ENCODE measurements around the gene IFNL1. TPM values are rescaled to one million over a fixed set of nuclear protein-coding genes. Genes with fewer than 3 reads are reported as not detected.
A peak's percentile ranks its signal among the peaks of the same experiment; 100 is the strongest.

The IFNL1 gene
- total and polyA plus RNA-seq, 2 donors (not counting 1 experiment from before 2014, with no cell fraction given): not detected

DNA sequence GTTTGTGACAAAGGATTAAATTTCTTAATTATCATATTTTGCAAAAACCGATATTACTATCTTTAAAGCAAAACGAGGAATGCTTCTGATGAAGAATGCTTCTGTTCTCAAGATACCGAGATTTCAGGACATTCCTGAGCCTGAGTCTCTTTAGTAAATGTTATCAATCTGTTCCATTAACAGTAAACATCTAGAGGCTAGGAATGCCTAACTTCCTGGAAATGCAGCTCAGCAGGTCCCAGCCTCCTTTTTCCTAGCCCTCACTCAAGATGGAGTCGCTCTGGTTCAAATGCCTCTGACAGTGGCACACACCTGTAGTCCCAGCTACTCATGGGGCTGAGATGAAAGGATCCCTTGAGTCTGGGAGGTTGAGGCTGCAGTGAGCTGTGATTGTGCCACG is 45.1 kb upstream of the IFNL1 start:
- Histone ChIP-seq H3K9ac (ENCODE audit: low read length) (no peak overlapping the region), H3K9me3 (ENCODE audit: control extremely low read depth in 1 of 3, control insufficient read depth in 2 of 3, insufficient read depth in 1 of 3, low read length in 2 of 3) (peaks cover 0 to 2% (median 0%) of the 10 kb centered on the region in 3 donors), H3K27me3 (replicated peaks in 1 of 4; ENCODE audit: control extremely low read depth in 1 of 4, control insufficient read depth in 3 of 4, insufficient read depth in 4 of 4, low read length in 3 of 4) (peaks cover 0 to 15% (median 3%) of the 10 kb centered on the region in 4 experiments), H2AFZ (ENCODE audit: insufficient read depth, low read depth, low read length, poor library complexity, severe bottlenecking) (no peak overlapping the region), H4K20me1 (ENCODE audit: control insufficient read depth, insufficient read depth, low read length, poor library complexity, severe bottlenecking) (no peaks in the 10 kb centered on the region), H3K4me2 (replicated peaks; ENCODE audit: low read depth, low read length, poor library complexity, severe bottlenecking) (no peak overlapping the region), H3K4me1 (ENCODE audit: control insufficient read depth in 2 of 2, insufficient read depth in 2 of 2, low read length in 2 of 2) (peaks cover 9 to 12% of the 10 kb centered on the region in 2 donors), H3K36me3 (replicated peaks in 1 of 2; ENCODE audit: control extremely low read depth in 1 of 2, control insufficient read depth in 1 of 2, extremely low read depth in 1 of 2, insufficient read depth in 2 of 2, low read length in 1 of 2) (no peaks in the 10 kb centered on the region), H3K27ac (ENCODE audit: low read length in 2 of 2) (no peak overlapping the region), H3K79me2 (ENCODE audit: control insufficient read depth, insufficient read depth, low read length) (no peaks in the 10 kb centered on the region), H3K4me3 (ENCODE audit: control extremely low read depth in 1 of 5, extremely low read depth in 1 of 5, insufficient read depth in 1 of 5, low read depth in 2 of 5, low read length in 4 of 5) (no peak overlapping the region)
- Mint-ChIP-seq H3K4me1 (no peaks in the 10 kb centered on the region), H3K27ac (no peak overlapping the region), H3K4me3 (no peak overlapping the region), H3K9me3 (ENCODE audit: insufficient read depth) (no peaks in the 10 kb centered on the region), H3K27me3 (peaks cover 9% of the 10 kb centered on the region)
- ChIA-PET CTCF (no interaction called here), POLR2A (no interaction called here)
- intact Hi-C loops (cut with micrococcal nuclease): no loop called here
- no CpG with 5 or more reads among the region's 5 CpGs for WGBS (ENCODE audit: insufficient coverage)
- no peak for ATAC-seq (ENCODE audit: low read depth)
- no peak for DNase-seq
- TF ChIP-seq EZH2 (IDR thresholded peaks at IDR 0.05; ENCODE audit: borderline replicate concordance, insufficient read depth, low read depth, low read length, poor library complexity, severe bottlenecking): no peak
- TF ChIP-seq, protein P1, sequence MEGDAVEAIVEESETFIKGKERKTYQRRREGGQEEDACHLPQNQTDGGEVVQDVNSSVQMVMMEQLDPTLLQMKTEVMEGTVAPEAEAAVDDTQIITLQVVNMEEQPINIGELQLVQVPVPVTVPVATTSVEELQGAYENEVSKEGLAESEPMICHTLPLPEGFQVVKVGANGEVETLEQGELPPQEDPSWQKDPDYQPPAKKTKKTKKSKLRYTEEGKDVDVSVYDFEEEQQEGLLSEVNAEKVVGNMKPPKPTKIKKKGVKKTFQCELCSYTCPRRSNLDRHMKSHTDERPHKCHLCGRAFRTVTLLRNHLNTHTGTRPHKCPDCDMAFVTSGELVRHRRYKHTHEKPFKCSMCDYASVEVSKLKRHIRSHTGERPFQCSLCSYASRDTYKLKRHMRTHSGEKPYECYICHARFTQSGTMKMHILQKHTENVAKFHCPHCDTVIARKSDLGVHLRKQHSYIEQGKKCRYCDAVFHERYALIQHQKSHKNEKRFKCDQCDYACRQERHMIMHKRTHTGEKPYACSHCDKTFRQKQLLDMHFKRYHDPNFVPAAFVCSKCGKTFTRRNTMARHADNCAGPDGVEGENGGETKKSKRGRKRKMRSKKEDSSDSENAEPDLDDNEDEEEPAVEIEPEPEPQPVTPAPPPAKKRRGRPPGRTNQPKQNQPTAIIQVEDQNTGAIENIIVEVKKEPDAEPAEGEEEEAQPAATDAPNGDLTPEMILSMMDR (IDR thresholded peaks at IDR 0.05): no peak

DNA sequence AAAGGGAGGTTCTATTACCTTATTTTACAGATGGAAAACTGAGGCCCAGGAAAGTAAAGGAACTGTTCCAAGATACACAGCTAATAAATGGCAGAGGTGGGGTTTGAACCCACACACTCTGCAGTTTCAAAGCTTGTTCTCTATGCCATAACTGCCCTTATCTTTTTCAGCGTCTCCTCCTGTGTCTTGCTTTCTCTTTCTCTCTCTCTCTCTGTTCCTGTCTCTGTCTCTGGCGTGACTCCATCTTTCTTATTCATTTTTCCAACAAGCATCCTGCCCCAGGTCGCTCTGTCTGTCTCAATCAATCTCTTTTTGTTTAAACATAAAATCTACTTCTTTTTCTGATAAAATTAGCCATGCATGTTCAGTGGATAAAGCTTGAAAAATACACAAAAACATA is 44.4 kb upstream of the IFNL1 start:
- Histone ChIP-seq H3K4me1 (ENCODE audit: control insufficient read depth in 2 of 2, insufficient read depth in 2 of 2, low read length in 2 of 2) (peaks cover 9 to 11% of the 10 kb centered on the region in 2 donors), H3K27me3 (replicated peaks in 1 of 4; ENCODE audit: control extremely low read depth in 1 of 4, control insufficient read depth in 3 of 4, insufficient read depth in 4 of 4, low read length in 3 of 4) (peaks cover 0 to 19% (median 4%) of the 10 kb centered on the region in 4 experiments), H4K20me1 (ENCODE audit: control insufficient read depth, insufficient read depth, low read length, poor library complexity, severe bottlenecking) (no peaks in the 10 kb centered on the region), H3K9me3 (ENCODE audit: control extremely low read depth in 1 of 3, control insufficient read depth in 2 of 3, insufficient read depth in 1 of 3, low read length in 2 of 3) (peaks cover 0 to 6% (median 0%) of the 10 kb centered on the region in 3 donors), H3K36me3 (replicated peaks in 1 of 2; ENCODE audit: control extremely low read depth in 1 of 2, control insufficient read depth in 1 of 2, extremely low read depth in 1 of 2, insufficient read depth in 2 of 2, low read length in 1 of 2) (no peaks in the 10 kb centered on the region), H3K79me2 (ENCODE audit: control insufficient read depth, insufficient read depth, low read length) (no peaks in the 10 kb centered on the region), H3K9ac (ENCODE audit: low read length) (no peak overlapping the region), H3K27ac (ENCODE audit: low read length in 2 of 2) (no peak overlapping the region), H2AFZ (ENCODE audit: insufficient read depth, low read depth, low read length, poor library complexity, severe bottlenecking) (peak overlapping the region; percentile 49), H3K4me3 (ENCODE audit: control extremely low read depth in 1 of 5, extremely low read depth in 1 of 5, insufficient read depth in 1 of 5, low read depth in 2 of 5, low read length in 4 of 5) (no peak overlapping the region), H3K4me2 (replicated peaks; ENCODE audit: low read depth, low read length, poor library complexity, severe bottlenecking) (no peak overlapping the region)
- H3K4me3 Mint-ChIP-seq: no peak overlapping the region
- no peaks in the 10 kb centered on the region for H3K9me3 Mint-ChIP-seq (ENCODE audit: insufficient read depth)
- no peak for ATAC-seq (ENCODE audit: low read depth)
- H3K27me3 Mint-ChIP-seq: peaks cover 9% of the 10 kb centered on the region
- H3K27ac Mint-ChIP-seq: no peak overlapping the region
- ChIA-PET CTCF (no interaction called here), POLR2A (no interaction called here)
- TF ChIP-seq, protein P1 (IDR thresholded peaks at IDR 0.05): no peak
- TF ChIP-seq EZH2 (IDR thresholded peaks at IDR 0.05; ENCODE audit: borderline replicate concordance, insufficient read depth, low read depth, low read length, poor library complexity, severe bottlenecking): no peak
- intact Hi-C loops (cut with micrococcal nuclease): no loop called here
- no peak for DNase-seq
- no peaks in the 10 kb centered on the region for H3K4me1 Mint-ChIP-seq
- 35% methylated on average over 2 of the region's 3 CpGs for WGBS (ENCODE audit: insufficient coverage)

All from B cell (primary cell).